GM21447 (cell line): ENCODE measurements around the gene CDH18.

Source experiments
- ATAC-seq: cut with Tn5 transposase; IDR thresholded peaks from one replicate; pipeline ENCODE4 v1.9.1; 2021; ENCODE audit not compliant: unreplicated experiment

Gene CDH18

GRCh38 chr5:19751326-19751725, 236.7 kb downstream of the CDH18 start:
- no peak for ATAC-seq

- no peak for ATAC-seq
These were observed 242.8 kb downstream of the CDH18 start for GRCh38 chr5:19745247-19745646.

GRCh38 chr5:19739671-19740070, 248.3 kb downstream of the CDH18 start:
- ATAC-seq: no peak

- ATAC-seq: no peak
These were observed 253.2 kb downstream of the CDH18 start for GRCh38 chr5:19734776-19735175.

DNA sequence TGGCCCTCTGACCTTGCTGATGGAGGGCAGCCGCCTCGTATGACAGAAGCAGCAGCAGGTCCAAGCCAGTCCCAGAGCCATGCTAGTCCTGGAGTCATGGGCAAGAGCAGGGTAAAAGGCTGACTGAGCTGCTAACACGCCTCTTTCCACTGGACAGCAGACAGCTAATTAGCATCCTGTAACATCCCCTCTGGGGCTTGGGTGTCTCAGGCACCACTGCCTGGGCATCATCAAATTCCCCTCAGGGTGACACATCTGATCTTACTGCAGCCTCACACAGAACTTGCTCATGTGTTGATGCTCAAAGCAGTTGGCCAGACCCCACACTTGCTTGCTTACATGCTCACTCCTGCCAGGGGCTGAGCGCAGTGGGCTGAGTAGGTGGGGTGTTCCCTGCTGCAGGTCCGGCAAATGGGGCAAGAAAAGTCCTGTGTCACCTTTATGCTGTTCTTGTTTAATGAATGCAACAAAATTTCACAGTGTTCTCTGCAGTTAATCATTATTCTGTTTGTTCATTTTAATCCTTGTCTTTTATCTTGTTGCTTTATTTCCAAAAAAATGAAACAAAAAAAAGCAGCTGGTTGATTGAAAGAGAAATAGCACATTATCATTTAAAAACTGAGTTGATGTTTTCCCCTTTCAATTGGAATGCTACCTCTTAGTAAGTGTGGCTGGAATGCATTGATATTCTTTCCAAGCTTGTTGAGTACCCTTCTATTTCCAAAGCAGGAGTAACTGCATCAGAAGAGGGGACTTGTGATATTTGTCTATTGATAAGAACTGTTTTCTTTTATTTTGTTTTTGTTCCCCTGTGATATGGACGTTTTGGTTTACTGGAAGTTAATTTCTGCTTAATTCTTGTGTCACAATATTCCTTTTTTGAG, 254.1 kb downstream of the CDH18 start:
- ATAC-seq: no peak

- ATAC-seq: no peak
These were observed 259.4 kb downstream of the CDH18 start for GRCh38 chr5:19728571-19728970.

GRCh38 chr5:19719109-19719508, 268.9 kb downstream of the CDH18 start:
- no peak for ATAC-seq

GRCh38 chr5:19713740-19714139, 274.3 kb downstream of the CDH18 start:
- no peak for ATAC-seq

- ATAC-seq: no peak
These were observed 278.6 kb downstream of the CDH18 start for GRCh38 chr5:19709403-19709802.

- no peak for ATAC-seq
These were observed 281.2 kb downstream of the CDH18 start for GRCh38 chr5:19706776-19707175.

- ATAC-seq: no peak
These were observed 286.3 kb downstream of the CDH18 start for GRCh38 chr5:19701731-19702130.

- no peak for ATAC-seq
These were observed 292.9 kb downstream of the CDH18 start for GRCh38 chr5:19694949-19695611.

DNA sequence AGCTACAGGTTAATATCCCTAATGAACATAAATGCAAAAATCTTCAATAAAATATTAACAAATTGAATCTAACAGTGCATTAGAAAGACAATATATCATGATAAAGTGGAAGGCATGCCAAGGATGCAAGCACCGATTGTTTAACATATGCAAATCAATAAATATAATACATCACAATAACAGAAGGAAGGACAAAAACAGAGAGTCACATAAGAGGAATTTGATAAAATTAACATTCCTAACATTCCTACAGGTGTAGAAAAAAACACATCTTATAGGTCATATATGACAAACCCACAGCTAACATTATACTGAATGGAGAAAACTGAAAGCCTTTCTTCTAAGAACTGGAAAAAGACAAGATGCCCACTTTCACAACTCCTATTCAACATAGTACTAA, 297.0 kb downstream of the CDH18 start:
- no peak for ATAC-seq

DNA sequence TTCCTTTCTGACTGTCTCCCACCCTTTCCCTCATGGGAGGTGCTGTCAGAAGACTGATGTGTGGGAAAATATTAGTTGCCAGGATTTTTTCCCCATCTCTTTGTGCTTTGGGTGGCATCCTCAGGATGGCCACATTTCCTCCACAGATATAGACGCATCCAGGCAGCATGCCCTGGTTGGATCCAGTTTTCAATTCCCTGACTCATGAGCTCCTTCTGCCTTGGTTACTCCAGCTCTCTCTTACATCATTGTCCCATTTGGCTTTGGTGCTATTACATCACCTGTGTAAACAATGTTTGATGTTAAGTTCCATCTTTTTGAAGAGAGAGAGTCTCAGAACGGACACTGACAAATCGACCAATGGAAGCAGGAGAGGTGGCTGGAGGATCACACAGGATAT, 302.5 kb downstream of the CDH18 start:
- no peak for ATAC-seq

GRCh38 chr5:19676895-19677294, 311.1 kb downstream of the CDH18 start:
- no peak for ATAC-seq

- ATAC-seq: no peak
These were observed 327.3 kb downstream of the CDH18 start for GRCh38 chr5:19660679-19661078.

- ATAC-seq: no peak
These were observed 332.4 kb downstream of the CDH18 start for GRCh38 chr5:19655627-19656026.

DNA sequence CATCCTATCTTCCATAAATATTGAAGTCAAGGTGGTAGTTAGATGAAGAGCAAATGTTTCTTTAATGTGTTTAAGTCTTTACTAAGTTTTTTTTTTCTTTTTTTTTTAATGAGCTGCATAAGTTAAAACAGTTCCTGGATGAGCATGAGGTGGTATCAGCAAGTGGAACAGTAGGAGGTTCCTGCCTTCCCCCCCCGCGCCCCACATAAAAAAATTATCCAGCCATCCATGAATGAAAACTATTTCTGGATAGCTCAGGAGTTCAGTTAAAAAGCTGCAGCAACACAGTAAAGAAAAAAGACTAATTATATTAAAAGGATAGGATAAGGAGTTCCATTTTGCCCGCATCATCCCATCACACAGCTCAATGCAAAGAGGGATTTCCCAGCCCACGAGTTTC, 349.5 kb downstream of the CDH18 start:
- ATAC-seq: no peak

DNA sequence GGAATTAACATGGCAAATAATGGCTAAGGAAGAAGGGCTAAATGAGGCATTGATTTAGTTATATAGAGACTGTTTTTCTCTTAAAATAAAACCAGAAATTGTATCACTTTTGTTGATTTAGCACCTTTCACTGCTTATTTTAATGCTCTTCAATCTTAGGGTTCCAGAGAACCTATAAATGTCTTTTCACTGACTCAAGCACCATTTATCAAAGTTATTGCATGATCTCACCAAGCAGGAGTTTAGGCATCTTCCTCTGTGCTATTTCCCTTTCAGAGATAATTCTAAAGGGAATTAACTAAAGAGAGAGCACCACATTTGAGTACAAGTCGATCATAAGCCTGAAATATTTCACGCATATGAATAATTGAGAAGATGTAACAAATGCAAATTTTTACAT, 357.1 kb downstream of the CDH18 start:
- no peak for ATAC-seq

GRCh38 chr5:19626211-19626610, 361.8 kb downstream of the CDH18 start:
- no peak for ATAC-seq

DNA sequence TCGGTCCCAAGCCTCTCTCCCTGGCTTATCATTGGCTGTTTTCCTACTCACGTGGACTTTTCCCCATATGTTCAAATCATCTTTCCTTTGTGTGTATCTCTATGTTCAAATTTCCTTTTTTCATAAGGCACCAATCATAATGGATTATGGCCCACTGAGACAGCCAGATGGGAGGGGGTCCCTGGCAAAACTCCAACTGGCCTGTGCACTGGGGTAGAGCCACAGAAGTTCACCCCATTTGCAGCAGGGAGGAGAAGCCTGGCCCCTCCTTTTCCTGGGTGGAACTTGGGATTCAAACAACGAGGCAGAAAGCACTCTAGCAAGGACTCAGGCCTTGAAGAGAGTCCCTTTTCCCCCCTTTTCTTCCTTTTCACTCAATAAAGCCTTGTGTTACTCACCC, 362.4 kb downstream of the CDH18 start:
- ATAC-seq: no peak

DNA sequence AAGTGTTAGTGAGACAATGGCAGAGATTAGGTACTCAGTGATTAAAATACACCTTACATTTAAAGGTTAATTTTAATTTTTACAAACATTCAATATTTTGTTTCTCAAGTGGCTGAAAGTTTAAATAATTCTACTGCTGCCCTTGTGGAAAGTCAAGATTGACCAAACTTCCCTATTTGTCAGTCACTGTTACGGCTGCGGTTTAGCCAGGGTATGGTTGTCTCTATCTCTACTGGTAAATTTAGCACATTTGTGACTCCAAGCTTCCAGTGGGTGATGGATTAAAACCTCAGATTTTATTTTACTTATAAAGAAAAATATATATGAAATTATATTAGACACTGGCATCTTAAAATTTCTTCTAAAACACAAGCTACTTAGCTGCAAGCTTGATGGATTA, 368.4 kb downstream of the CDH18 start:
- ATAC-seq: no peak
